Measurements from ENCODE around the gene YPEL4.

GRCh38 chr11:57622263-57622662 lies 27.4 kb downstream of the YPEL4 start:
- no peak for TF ChIP-seq CTCF (IDR thresholded peaks at IDR 0.05; ENCODE audit: low read depth, low read length)
- TF ChIP-seq MYC (IDR thresholded peaks at IDR 0.05; ENCODE audit: low read depth, low read length), result no peak

All from NB4 (cell line).